T-helper 22 cell (primary cell): ENCODE data around the gene OR5W2.
"Not testable (repeated sequence)": the region's sequence is repeated elsewhere in the genome, so short reads cannot be mapped to it uniquely, and the experiment has no call there.

Source experiments
- DNase-seq: peaks from one replicate; pipeline ENCODE4 v3.0.0-alpha.2; 2020; ENCODE audit warnings: low read depth

The OR5W2 gene

GRCh38 chr11:55914482-55914881 is at the start of gene OR5W2:
Gene OR5W2, minus strand, starts transcription at chr11:55914582. Its CDS starts 0 bp downstream, at chr11:55914582.
- no peak for DNase-seq

DNA sequence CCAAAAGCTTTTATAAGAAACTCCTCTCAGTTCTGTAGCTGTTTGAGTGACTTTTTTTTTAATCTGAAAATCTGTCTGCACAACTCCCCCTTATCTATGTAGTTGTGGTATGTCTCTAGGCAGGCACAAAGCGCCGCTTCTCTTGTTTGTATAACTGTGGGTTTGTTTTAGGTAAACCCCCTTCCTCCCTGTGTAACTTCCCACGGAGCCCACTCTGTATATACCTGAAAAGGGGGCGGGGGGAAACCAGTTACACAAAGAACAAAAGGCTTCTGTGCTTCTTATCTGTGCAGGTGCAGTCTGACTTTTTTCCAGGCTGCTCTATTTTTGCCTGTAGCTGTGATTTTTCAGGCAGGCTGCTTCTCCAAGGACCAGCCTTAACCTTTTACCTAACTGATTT is 42.1 kb upstream of the OR5W2 start:
- no peak for DNase-seq

DNA sequence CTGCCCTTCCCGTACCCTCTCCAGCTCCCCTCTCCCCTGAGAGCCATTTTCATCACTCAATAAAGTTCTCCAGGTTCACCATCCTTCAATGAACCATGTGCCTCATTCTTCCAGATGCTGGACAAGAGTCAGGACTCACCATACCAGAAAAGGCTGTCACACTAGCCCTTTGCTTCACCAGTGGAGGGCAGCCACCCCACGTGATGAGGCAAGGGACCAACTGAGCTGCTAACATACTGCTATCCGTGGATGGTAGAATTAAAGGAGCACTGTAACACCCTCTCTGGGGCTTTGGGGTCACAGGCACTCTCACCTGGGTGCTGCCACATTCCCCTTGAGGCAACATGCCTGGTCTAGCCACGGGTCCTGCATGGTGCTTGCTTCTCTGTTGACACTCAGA is 34.9 kb upstream of the OR5W2 start:
- no peak for DNase-seq

DNA sequence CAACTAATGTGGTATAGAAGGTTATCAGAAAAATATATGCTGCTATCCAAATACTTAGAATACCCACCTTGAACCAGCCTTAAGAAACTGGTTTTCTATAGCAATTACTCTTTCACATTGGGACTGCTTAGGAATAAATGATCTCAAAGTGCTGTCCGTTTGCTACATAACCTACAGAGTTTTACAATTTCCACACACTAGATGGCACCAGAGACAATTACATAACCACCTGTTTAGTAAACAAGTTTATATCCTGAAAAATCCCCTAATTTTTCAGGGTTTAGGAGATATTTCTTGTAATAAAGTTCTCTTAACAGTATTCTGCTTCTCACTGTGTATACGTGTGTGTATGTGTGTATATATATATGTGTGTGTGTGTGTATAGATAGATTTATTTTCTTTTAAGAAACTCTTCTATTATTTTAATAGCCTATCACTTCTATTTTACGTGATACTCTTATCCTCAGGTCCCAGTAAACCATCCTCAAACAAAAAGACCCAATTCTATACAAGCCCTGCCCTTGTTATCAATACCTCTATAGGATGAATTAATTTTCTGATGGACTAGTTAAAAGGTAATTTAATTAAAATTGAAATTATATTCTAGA is 28.5 kb upstream of the OR5W2 start:
- no peak for DNase-seq

GRCh38 chr11:55936300-55936699 is 21.9 kb upstream of the OR5W2 start, which contains the start of gene OR5I1:
Gene OR5I1, minus strand, starts transcription at chr11:55936400. Its CDS starts 0 bp downstream, at chr11:55936400.
- no peak for DNase-seq

- no peak for DNase-seq
Observed at GRCh38 chr11:55920537-55920936, 6.2 kb upstream of the OR5W2 start.

GRCh38 chr11:55902308-55902707 is 12.1 kb downstream of the OR5W2 start:
- DNase-seq: no peak

- no peak for DNase-seq
Observed at GRCh38 chr11:55895216-55895615, 19.2 kb downstream of the OR5W2 start.

- DNase-seq: not testable (repeated sequence)
Observed at GRCh38 chr11:55885481-55885880, 28.9 kb downstream of the OR5W2 start.

GRCh38 chr11:55884995-55885394 is 29.4 kb downstream of the OR5W2 start:
- DNase-seq: not testable (repeated sequence)

DNA sequence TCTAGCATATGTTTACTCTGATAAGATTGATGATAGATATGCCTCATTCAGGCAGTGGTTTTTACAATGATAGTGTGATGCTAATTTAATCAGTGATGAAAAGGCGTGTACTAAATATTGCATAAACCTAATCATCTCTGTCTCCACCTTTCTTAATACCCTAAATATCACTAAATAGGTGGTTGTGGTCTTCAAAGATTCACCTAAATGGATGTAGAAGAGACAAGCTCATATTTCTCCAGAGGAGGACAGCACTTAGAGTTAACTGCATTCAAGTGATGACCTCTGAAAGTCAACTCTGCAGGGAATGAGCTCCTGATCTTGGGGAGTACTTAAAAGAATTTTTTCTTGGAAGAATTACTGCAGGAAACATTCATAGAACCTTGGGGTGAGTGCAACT is 31.4 kb downstream of the OR5W2 start, which contains the start of gene TRIM51:
Gene TRIM51, plus strand, starts transcription at position 301 of the 400 bp plus-strand sequence. CDS start 2,132 bp downstream, outside the sequence.
- DNase-seq: not testable (repeated sequence)

DNA sequence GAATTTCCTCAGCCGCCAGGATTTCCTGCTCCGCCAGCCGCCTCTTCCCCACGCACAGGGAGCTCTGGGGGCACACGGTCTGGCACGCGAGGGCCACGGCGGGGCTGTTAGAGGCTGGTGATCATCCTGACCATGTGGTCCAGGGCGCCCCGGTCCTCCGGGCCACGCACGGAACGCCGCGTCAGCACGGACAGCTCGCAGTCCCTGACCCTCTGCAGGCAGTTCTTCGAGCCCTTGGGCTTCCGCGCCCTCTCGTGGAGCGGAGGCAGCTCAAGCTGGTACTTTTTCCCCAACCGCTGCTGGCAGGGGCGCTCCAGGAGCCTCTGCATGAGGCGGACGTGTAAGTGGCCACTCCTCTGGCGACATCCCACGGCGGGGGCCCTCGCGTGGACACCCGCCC is 41.2 kb downstream of the OR5W2 start:
- DNase-seq: not testable (repeated sequence)

DNA sequence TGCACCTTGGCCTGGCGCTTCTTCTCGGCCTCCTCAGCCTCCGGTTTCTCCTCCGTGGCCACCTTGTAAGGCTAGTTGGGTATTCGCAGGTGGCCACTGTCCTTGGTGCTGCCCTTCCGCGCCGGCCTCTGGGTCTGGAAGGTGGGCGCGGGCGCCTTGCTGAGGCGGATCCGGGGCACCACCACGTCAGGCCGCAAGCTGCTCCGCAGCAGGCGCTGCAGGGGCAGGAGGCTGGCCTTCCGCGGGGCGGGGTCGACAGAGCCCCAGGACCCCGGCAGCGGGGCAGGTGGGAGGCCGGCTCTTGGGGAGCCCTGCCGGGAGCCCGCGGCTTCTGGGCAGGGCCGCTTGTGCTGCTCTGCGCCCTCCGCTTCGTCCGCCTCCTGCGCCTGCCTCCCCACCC is 41.7 kb downstream of the OR5W2 start:
- not testable (repeated sequence) for DNase-seq

DNA sequence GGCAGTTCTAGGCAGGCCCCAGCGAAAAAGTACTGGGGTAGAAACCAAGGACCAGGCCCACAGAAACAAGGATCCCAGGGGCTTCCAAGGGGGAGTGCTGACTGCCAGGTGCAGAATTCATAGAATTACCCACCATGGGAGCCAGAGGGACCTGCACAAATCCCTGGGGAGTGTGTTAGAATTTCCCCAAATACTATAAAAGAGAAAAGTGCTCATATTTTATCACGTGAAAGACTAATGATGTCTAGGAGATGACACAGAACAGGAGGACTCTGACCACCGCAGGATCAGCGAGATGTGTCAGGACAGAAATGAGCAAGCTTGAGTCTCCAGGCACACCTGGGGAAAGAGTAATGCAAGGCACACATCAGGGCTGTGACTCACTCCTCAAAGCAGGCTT is 47.0 kb downstream of the OR5W2 start:
- DNase-seq: not testable (repeated sequence)
